Tracheal epithelial cell (primary cell): Measurements from ENCODE around the gene PIK3C2B. TPM values are rescaled to one million over a fixed set of nuclear protein-coding genes. Genes with fewer than 3 reads are reported as not detected.

Experiments
- total RNA-seq: library from RNA; depleted of rRNA; stranded (reverse); fragments of >200 nt; gene quantifications from 2 replicates; pipeline ENCODE4 v1.2.1, GENCODE V29; 2014

Gene PIK3C2B, protein sequence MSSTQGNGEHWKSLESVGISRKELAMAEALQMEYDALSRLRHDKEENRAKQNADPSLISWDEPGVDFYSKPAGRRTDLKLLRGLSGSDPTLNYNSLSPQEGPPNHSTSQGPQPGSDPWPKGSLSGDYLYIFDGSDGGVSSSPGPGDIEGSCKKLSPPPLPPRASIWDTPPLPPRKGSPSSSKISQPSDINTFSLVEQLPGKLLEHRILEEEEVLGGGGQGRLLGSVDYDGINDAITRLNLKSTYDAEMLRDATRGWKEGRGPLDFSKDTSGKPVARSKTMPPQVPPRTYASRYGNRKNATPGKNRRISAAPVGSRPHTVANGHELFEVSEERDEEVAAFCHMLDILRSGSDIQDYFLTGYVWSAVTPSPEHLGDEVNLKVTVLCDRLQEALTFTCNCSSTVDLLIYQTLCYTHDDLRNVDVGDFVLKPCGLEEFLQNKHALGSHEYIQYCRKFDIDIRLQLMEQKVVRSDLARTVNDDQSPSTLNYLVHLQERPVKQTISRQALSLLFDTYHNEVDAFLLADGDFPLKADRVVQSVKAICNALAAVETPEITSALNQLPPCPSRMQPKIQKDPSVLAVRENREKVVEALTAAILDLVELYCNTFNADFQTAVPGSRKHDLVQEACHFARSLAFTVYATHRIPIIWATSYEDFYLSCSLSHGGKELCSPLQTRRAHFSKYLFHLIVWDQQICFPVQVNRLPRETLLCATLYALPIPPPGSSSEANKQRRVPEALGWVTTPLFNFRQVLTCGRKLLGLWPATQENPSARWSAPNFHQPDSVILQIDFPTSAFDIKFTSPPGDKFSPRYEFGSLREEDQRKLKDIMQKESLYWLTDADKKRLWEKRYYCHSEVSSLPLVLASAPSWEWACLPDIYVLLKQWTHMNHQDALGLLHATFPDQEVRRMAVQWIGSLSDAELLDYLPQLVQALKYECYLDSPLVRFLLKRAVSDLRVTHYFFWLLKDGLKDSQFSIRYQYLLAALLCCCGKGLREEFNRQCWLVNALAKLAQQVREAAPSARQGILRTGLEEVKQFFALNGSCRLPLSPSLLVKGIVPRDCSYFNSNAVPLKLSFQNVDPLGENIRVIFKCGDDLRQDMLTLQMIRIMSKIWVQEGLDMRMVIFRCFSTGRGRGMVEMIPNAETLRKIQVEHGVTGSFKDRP (N-terminal part only)
- total RNA-seq: 1.4 and 7.2 TPM in 2 replicates

DNA sequence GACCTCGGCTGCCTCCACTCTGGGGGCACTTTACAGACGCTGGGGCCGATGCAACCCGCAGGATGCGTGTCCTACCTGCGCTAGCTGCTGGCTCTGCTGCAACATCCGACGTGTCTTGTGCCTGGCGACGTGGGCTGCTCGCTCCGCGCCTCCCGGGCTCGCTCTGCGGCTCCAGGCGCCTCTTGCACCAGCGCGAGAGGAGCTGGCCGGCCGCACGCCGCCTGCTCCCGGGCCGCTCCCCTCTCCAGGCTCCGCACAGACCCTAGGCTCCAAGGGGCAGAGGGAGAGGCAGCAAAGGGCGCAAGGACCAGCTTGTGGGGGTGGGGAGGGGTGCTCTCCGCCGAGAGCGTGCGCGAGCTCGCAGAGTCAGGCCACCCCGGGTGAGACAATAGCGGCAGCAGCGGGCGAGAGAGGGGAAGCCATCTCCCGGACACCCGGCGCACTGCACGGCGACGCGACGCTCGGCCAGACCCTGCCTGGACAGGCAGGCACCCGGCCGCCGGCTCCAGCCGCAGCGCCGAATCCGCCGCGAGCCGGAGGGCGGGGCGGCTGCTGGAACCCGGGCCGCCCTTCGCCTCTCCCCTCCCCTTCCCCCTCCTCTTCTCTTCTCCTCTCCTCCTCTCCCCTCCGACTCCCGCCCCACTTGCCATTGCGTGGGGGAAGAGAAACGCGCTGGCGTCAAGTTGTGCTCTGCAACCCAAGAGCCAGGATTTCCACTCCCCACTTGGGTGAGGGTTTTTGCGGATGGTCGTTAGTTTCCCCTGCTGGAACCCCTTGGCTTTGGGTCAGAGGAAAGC, at the start of gene PIK3C2B:
Gene PIK3C2B, minus strand, starts transcription at position 525 of the 797 bp plus-strand sequence. CDS start 25,003 bp downstream, outside the sequence.

DNA sequence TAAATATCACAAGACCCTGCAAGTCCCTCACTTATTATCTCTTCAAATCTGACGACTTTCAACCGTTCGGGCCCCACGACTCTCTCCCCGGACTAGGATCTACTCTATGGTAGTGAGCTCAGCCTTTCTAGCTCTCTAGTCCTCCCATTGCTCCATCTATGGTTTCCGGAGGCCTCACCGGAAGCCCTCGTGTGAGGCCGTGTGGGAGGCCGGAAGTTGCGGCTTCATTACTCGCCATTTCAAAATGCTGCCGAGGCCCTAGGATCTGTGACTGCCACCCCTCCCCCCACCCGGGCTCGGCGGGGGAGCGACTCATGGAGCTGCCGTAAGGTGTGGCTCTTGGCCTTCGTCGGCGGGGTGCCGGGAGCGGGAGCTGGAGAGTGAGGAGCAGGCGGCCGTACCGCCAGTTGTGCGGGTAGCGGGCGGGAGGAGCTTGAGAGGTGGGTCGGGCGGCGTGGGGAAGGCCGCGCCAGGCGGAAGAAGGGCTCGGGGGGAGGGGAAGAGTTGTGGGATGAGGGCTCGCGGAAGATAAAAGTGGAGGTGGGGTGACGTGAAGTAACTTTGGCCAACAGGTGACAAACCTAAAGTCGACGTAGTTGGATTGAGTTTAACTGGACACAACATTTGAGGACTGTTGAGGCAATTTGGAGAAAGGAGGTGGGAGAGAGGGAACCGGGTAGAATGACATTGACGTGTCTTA, 21.7 kb upstream of the PIK3C2B start, which contains the start of gene MDM4:
Gene MDM4, plus strand, starts transcription at position 227 of the 700 bp plus-strand sequence. CDS start 9,113 bp downstream, outside the sequence.

Other genes starting within 250 kb of the PIK3C2B start
- 1.7 and 4.8 TPM in 2 replicates for gene PLEKHA6, start 134.9 kb downstream of the PIK3C2B start, total RNA-seq
- 28.7 and 33.7 TPM in 2 replicates for gene PPP1R15B, start 83.0 kb downstream of the PIK3C2B start, total RNA-seq
- 14.9 and 19.4 TPM in 2 replicates for gene MDM4, start 21.6 kb upstream of the PIK3C2B start, total RNA-seq
- gene LRRN2, start 190.9 kb upstream of the PIK3C2B start, total RNA-seq: not detected in 2 replicates